PC-9 (cell line): ENCODE measurements around the gene CATSPER4.

Experiments
- CTCF ChIP-seq: fragments of 200-600 bp; sonication (generic); conservative IDR thresholded peaks from 2 replicates; pipeline ENCODE4 v1.6.1; 2017; ENCODE audit warnings: mixed run types, antibody characterized with exemption, mild to moderate bottlenecking, moderate library complexity
- EZH2 ChIP-seq: fragments of 200-600 bp; sonication (generic); IDR thresholded peaks from 2 replicates; pipeline ENCODE4 v1.8.0; 2017; ENCODE audit warnings: antibody characterized with exemption, low read depth

- TF ChIP-seq CTCF (no peak), EZH2 (no peak)
Measured at GRCh38 chr1:26200413-26200812, 10.0 kb downstream of the CATSPER4 start.
